Testis (tissue), 2 donors: ENCODE results near the gene SLC49A3.

Source experiments
- CTCF ChIP-seq, 3 experiments: fragments of 450-650 bp in 2 of 3; fragments of 200-600 bp in 1 of 3; sonication (generic) in 1 of 3; IDR thresholded peaks; one replicate each; pipeline ENCODE4 v1.5.1; 2016 to 2019; ENCODE audit warnings: antibody characterized with exemption in 3 of 3, mild to moderate bottlenecking in 2 of 3, moderate library complexity in 1 of 3
- POLR2A ChIP-seq: fragments of 450-650 bp; IDR thresholded peaks from one replicate; pipeline ENCODE4 v1.6.1; 2017; ENCODE audit warnings: antibody characterized with exemption, mild to moderate bottlenecking, moderate library complexity

GRCh38 chr4:680928-681645, 7.9 kb downstream of the SLC49A3 start:
- TF ChIP-seq CTCF (IDR thresholded peaks at IDR 0.05) (no peak), POLR2A (no peak)
